ENCODE data around the gene TTLL6. TPM values are rescaled to one million over a fixed set of nuclear protein-coding genes. Genes with fewer than 3 reads are reported as not detected.

TTLL6 gene
- total and polyA plus RNA-seq, 3 donors from 2014 or later, result 18.5 to 70.9 (median 44.3) TPM

DNA sequence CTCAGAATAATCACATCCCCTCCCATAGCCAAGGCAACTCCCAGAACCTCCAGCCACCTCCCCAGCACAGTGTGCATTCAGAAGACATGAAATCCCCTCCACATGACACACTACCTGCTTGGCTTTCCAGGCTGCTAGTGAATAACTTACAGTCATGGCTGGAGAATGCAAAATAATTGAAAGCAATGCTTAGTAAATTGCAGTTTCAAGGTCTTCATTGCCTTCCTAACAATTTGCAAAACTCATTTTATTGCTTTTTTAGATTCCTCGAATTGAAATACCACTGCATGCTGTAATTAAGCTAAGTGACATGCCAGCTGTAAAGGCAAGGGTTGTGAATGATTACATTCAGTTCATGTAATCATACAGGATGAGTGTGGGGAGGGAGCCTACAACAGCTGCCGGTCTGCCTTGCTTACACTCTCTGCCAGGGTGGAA, 59.5 kb downstream of the TTLL6 start:
- Histone ChIP-seq H3K27ac (no peak overlapping the region), H3K4me1 (peaks cover 19% of the 10 kb centered on the region), H3K4me3 (no peak overlapping the region), H3K36me3 (ENCODE audit: low read depth, missing control alignments) (no peaks in the 10 kb centered on the region), H3K27me3 (no peaks in the 10 kb centered on the region), H3K9me3 (no peaks in the 10 kb centered on the region)
- DNase-seq, result no peak
- 43 to 62% methylated on average over 2 of the region's 2 CpGs for WGBS, 2 donors
- intact Hi-C loops (cut with DNase I; ENCODE audit: low total_unique reads), result no loop called here
- TF ChIP-seq, protein P1, sequence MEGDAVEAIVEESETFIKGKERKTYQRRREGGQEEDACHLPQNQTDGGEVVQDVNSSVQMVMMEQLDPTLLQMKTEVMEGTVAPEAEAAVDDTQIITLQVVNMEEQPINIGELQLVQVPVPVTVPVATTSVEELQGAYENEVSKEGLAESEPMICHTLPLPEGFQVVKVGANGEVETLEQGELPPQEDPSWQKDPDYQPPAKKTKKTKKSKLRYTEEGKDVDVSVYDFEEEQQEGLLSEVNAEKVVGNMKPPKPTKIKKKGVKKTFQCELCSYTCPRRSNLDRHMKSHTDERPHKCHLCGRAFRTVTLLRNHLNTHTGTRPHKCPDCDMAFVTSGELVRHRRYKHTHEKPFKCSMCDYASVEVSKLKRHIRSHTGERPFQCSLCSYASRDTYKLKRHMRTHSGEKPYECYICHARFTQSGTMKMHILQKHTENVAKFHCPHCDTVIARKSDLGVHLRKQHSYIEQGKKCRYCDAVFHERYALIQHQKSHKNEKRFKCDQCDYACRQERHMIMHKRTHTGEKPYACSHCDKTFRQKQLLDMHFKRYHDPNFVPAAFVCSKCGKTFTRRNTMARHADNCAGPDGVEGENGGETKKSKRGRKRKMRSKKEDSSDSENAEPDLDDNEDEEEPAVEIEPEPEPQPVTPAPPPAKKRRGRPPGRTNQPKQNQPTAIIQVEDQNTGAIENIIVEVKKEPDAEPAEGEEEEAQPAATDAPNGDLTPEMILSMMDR (IDR thresholded peaks at IDR 0.05), result no peak
- TF ChIP-seq POLR2A (IDR thresholded peaks at IDR 0.05), result no peak

DNA sequence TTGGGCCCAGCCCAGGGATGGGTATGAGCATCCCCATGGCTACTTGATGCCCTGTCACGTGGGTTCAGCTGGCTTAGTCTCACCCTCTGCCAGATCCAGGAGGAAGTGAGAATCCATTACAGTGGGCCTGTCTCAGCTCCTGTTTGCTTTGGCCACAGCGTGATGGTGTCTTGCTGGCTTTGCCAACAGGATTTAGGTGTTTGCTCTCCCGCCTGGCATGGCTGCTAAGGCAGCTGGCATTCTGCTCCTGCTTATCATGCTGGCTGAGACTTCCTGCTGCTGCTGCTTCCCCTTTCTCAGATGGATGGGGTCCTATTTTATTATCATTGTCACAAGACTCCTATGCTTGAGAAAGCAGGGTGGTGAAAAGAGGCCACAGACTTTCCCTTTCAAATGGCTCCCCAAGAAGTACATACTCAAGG, 60.2 kb downstream of the TTLL6 start:
- H3K27ac ChIP-seq, result no peak overlapping the region
- no peak for DNase-seq
- peaks cover 19% of the 10 kb centered on the region for H3K4me1 ChIP-seq
- no peaks in the 10 kb centered on the region for H3K36me3 ChIP-seq (ENCODE audit: low read depth, missing control alignments)
- intact Hi-C loops (cut with DNase I; ENCODE audit: low total_unique reads), result no loop called here
- H3K27me3 ChIP-seq, result no peaks in the 10 kb centered on the region
- H3K4me3 ChIP-seq, result no peak overlapping the region
- 43 to 44% methylated on average over 3 of the region's 3 CpGs for WGBS, 2 donors
- TF ChIP-seq POLR2A (IDR thresholded peaks at IDR 0.05), result no peak
- TF ChIP-seq, protein P1 (IDR thresholded peaks at IDR 0.05), result no peak
- no peaks in the 10 kb centered on the region for H3K9me3 ChIP-seq

DNA sequence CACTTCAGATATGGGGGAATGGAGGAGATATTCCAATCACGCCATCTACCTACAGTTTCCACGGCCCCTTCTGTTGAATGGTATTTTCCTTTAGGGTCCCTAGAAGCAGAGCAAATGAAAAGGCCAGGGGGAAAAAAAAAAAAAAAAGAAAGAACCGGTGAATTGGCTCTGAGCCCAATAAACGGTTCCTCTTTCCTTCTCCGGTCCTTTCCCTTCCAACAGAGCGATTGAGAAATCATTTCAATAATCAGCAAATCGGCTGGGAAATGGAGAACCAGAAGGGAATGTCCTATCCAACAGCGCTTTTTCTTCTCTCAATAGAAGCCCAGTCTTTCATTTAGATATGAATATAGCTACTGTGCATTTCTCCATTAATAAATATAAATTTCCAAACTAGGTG, 61.7 kb downstream of the TTLL6 start:
- no peaks in the 10 kb centered on the region for H3K9me3 ChIP-seq
- intact Hi-C loops (cut with DNase I; ENCODE audit: low total_unique reads), result no loop called here
- H3K4me1 ChIP-seq, result peaks cover 14% of the 10 kb centered on the region
- WGBS, 2 donors, result 29 to 30% methylated on average over 8 of the region's 8 CpGs
- H3K27ac ChIP-seq, result no peak overlapping the region
- DNase-seq, result no peak
- H3K4me3 ChIP-seq, result peak overlapping the region; percentile 15 to 29
- H3K36me3 ChIP-seq (ENCODE audit: low read depth, missing control alignments), result no peaks in the 10 kb centered on the region
- TF ChIP-seq POLR2A (IDR thresholded peaks at IDR 0.05), result no peak
- TF ChIP-seq, protein P1 (IDR thresholded peaks at IDR 0.05), result no peak
- H3K27me3 ChIP-seq, result no peaks in the 10 kb centered on the region

DNA sequence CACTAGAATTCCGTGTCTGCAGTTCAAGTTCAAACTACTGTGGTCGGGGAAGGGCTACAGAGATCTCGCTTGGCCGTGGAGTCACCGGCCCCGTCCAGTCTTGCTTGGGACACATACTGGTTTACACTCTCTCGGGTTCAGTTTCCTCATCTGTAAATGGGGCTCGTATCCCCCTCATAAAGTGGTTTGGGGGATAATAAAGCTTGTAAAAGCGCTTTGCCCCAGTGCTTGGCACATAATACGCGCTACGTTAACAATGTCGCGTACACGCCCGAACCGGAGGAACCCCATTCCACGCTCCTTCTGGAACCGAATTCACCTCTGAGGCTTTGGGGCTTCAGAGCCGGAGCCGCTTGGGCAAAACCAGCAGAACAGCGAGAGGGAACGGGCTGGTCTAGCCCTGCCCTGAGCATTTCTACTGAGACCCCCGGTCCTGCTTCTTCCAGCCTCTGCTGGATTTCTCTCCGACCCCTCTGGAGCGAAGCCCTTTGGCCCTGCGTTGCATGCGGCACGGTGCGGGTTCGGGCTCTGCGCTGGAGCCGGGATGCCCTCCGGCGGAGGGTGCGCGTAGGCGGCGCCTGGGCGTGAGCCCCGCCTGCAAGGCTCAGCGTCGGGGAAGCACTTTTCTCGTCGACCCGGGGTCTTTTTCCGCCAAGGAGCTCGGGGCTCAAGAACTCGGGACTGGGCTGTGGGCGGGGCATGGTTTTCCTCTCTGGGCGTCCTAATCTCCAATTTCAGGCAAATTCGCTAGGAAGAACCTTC, 62.3 kb downstream of the TTLL6 start:
- no peak overlapping the region for H3K27ac ChIP-seq
- no peak for DNase-seq
- intact Hi-C loops (cut with DNase I; ENCODE audit: low total_unique reads), result no loop called here
- 10 to 14% methylated on average over 26 to 52 of the region's 52 CpGs for WGBS, 2 donors
- H3K4me1 ChIP-seq, result peaks cover 14% of the 10 kb centered on the region
- no peaks in the 10 kb centered on the region for H3K36me3 ChIP-seq (ENCODE audit: low read depth, missing control alignments)
- no peaks in the 10 kb centered on the region for H3K27me3 ChIP-seq
- H3K4me3 ChIP-seq, result peak overlapping the region; percentile 15 to 29
- no peak for TF ChIP-seq POLR2A (IDR thresholded peaks at IDR 0.05)
- TF ChIP-seq, protein P1 (IDR thresholded peaks at IDR 0.05), result no peak
- no peaks in the 10 kb centered on the region for H3K9me3 ChIP-seq

Measured in testis (tissue), 3 donors.